B cell (primary cell): ENCODE measurements around the gene CALY. TPM values are rescaled to one million over a fixed set of nuclear protein-coding genes. Genes with fewer than 3 reads are reported as not detected.
A peak's percentile ranks its signal among the peaks of the same experiment; 100 is the strongest.

Experiments
- ATAC-seq: fragments of 200-7000 bp; cut with Tn5 transposase; one replicate; pipeline ENCODE4 v1.10.0; 2021; ENCODE audit warnings: low read depth, mild to moderate bottlenecking, moderate number of reproducible peaks, moderate library complexity
- CTCF ChIA-PET: fragments of 350-600 bp; sonication (Branson Sonifier 250); formaldehyde crosslinking; loops from one replicate; lab custom pipeline; 2021; ENCODE audit warnings: antibody characterized with exemption, inconsistent platforms; lab: Charles Lee
- POLR2A ChIA-PET: fragments of 350-600 bp; sonication (Branson Sonifier 250); formaldehyde crosslinking; loops from one replicate; lab custom pipeline; 2021; ENCODE audit warnings: antibody characterized with exemption; lab: Charles Lee
- DNase-seq: peaks from one replicate; pipeline ENCODE4 v3.0.0; 2013
- H2AFZ ChIP-seq: 2 replicates; pipeline ENCODE4 v1.6.1; 2012; ENCODE audit warnings: mild to moderate bottlenecking, low read depth, low read length; ENCODE audit not compliant: insufficient read depth, poor library complexity, severe bottlenecking
- H3K27ac ChIP-seq, 2 donors: 1 replicate in 1 of 2; 2 replicates in 1 of 2; pipeline ENCODE4 v1.5.1; 2012 to 2013; ENCODE audit warnings: low read length in 2 of 2, mild to moderate bottlenecking in 2 of 2, moderate library complexity in 1 of 2
- H3K27me3 ChIP-seq, 4 experiments: fragments of 200-600 bp in 1 of 4; sonication (generic) in 1 of 4; replicated peaks in 1 of 4; 1 replicate in 2 of 4; 2 replicates in 2 of 4; pipeline versions ENCODE4 v1.6.1 to v1.7.0; 2013 to 2016; ENCODE audit warnings: low read length in 3 of 4, mild to moderate bottlenecking in 2 of 4, mixed read lengths in 1 of 4, moderate library complexity in 1 of 4; ENCODE audit not compliant: insufficient read depth in 4 of 4, control insufficient read depth in 3 of 4; ENCODE audit errors: control extremely low read depth in 1 of 4
- H3K36me3 ChIP-seq, 2 experiments: replicated peaks in 1 of 2; 1 replicate in 1 of 2; 2 replicates in 1 of 2; pipeline versions ENCODE4 v1.6.1 to v1.7.1; 2013; ENCODE audit warnings: low read length in 1 of 2; ENCODE audit not compliant: insufficient read depth in 2 of 2, control insufficient read depth in 1 of 2; ENCODE audit errors: control extremely low read depth in 1 of 2, extremely low read depth in 1 of 2
- H3K4me1 ChIP-seq, 2 donors: fragments of 200-600 bp in 1 of 2; sonication (generic) in 1 of 2; 1 replicate in 1 of 2; 2 replicates in 1 of 2; pipeline versions ENCODE4 v1.5.1 to v1.6.1; 2013 to 2017; ENCODE audit warnings: low read length in 2 of 2; ENCODE audit not compliant: control insufficient read depth in 2 of 2, insufficient read depth in 2 of 2
- H3K4me2 ChIP-seq: replicated peaks from 2 replicates; pipeline ENCODE3; 2012; ENCODE audit warnings: mild to moderate bottlenecking, low read depth, low read length; ENCODE audit not compliant: poor library complexity, severe bottlenecking
- H3K4me3 ChIP-seq, 5 experiments: fragments of 200-600 bp in 1 of 5; sonication (generic) in 1 of 5; 1 replicate in 3 of 5; 2 replicates in 2 of 5; pipeline versions ENCODE4 v1.5.1 to v1.7.0; 2011 to 2016; ENCODE audit warnings: low read length in 4 of 5, mild to moderate bottlenecking in 4 of 5, low read depth in 2 of 5, control low read depth in 1 of 5, moderate library complexity in 1 of 5; ENCODE audit not compliant: insufficient read depth in 1 of 5; ENCODE audit errors: control extremely low read depth in 1 of 5, extremely low read depth in 1 of 5
- H3K79me2 ChIP-seq: fragments of 200-600 bp; sonication (generic); one replicate; pipeline ENCODE4 v1.6.0; 2016; ENCODE audit warnings: low read length; ENCODE audit not compliant: control insufficient read depth, insufficient read depth
- H3K9ac ChIP-seq: fragments of 200-600 bp; sonication (generic); 2 replicates; pipeline ENCODE4 v1.6.1; 2017; ENCODE audit warnings: mild to moderate bottlenecking, low read length, moderate library complexity
- H3K9me3 ChIP-seq, 3 donors: one replicate each; pipeline versions ENCODE4 v1.6.1 to v1.7.1; 2013; ENCODE audit warnings: low read length in 2 of 3; ENCODE audit not compliant: control insufficient read depth in 2 of 3, insufficient read depth in 1 of 3; ENCODE audit errors: control extremely low read depth in 1 of 3
- H4K20me1 ChIP-seq: 2 replicates; pipeline ENCODE4 v1.6.0; 2012; ENCODE audit warnings: mild to moderate bottlenecking, low read length; ENCODE audit not compliant: insufficient read depth, control insufficient read depth, poor library complexity, severe bottlenecking
- H3K27ac Mint-ChIP-seq: one replicate; pipeline ENCODE4 v1.8.0; 2021; ENCODE audit warnings: mixed read lengths
- H3K27me3 Mint-ChIP-seq: one replicate; pipeline ENCODE4 v1.8.0; 2021; ENCODE audit warnings: mixed read lengths
- H3K4me1 Mint-ChIP-seq: one replicate; pipeline ENCODE4 v1.8.0; 2021; ENCODE audit warnings: mixed read lengths
- H3K4me3 Mint-ChIP-seq: one replicate; pipeline ENCODE4 v1.8.0; 2021; ENCODE audit warnings: mixed read lengths
- H3K9me3 Mint-ChIP-seq: one replicate; pipeline ENCODE4 v1.8.0; 2022; ENCODE audit warnings: mixed read lengths; ENCODE audit not compliant: insufficient read depth
- CTCF ChIP-seq: fragments of 200-600 bp; IDR thresholded peaks from one replicate; pipeline ENCODE4 v1.8.0; 2022; ENCODE audit warnings: antibody characterized with exemption, mild to moderate bottlenecking
- EZH2 ChIP-seq: IDR thresholded peaks from 2 replicates; pipeline ENCODE4 v1.6.1; 2012; ENCODE audit warnings: borderline replicate concordance, low read depth, mild to moderate bottlenecking, moderate library complexity, low read length; ENCODE audit not compliant: insufficient read depth, poor library complexity, severe bottlenecking
- WGBS: methylation state at CpG from one replicate; pipeline ENCODE4 v1.1.5; 2013; ENCODE audit warnings: missing lambda C conversion rate; ENCODE audit not compliant: insufficient coverage; 5-methylcytosine and 5-hydroxymethylcytosine counted together
- intact Hi-C: fragments of 100-400 bp; cut with micrococcal nuclease; formaldehyde crosslinking; loops from one replicate; pipeline ENCODE4 v1.10.0; 2022
- polyA plus RNA-seq: library from polyadenylated mRNA; depleted of rRNA; stranded (reverse); fragments of >200 nt; gene quantifications from 2 replicates; pipeline ENCODE4 v1.2.3, GENCODE V29; 2012
- total RNA-seq, 2 donors: library from RNA; stranded (reverse); fragments of 120-200 nt in 1 of 2; gene quantifications; 1 replicate in 1 of 2; 2 replicates in 1 of 2; pipeline versions ENCODE4 v1.2.3 to v1.2.4, GENCODE V29; 2013 to 2022

Gene CALY
- total and polyA plus RNA-seq, 2 donors (not counting 1 experiment from before 2014, with no cell fraction given): 0.21 TPM; not detected in 1

GRCh38 chr10:133357285-133358161 lies 20.8 kb upstream of the CALY start, which contains the start of gene FUOM:
Gene FUOM, minus strand, starts transcription at chr10:133358019. Its CDS starts 12 bp downstream, at chr10:133358007.
- CTCF ChIA-PET: interaction anchor here (1.0 to 3.6 kb wide), 3 partner anchors 28 to 36 kb away, joined by 3 to 18 read pairs (median 5); partner anchors contain the start of gene MTG1

More at GRCh38 chr10:133357285-133358161, 20.8 kb upstream of the CALY start, which contains the start of gene FUOM:
- peaks cover 24% of the 10 kb centered on the region for H3K79me2 ChIP-seq
- H3K36me3 ChIP-seq: peaks cover 0 to 7% of the 10 kb centered on the region in 2 experiments
- H3K4me3 ChIP-seq: peak within 1 kb of the TSS in 4 of 5 experiments; percentile 57 to 87 (median 68)
- Mint-ChIP-seq H3K4me1 (peaks cover 32% of the 10 kb centered on the region), H3K9me3 (no peaks in the 10 kb centered on the region), H3K4me3 (peak within 1 kb of the TSS; percentile 80), H3K27ac (peak within 1 kb of the TSS; percentile 26), H3K27me3 (no peaks in the 10 kb centered on the region)
- peaks cover 0 to 17% (median 0%) of the 10 kb centered on the region in 3 donors for H3K9me3 ChIP-seq
- H3K9ac ChIP-seq: peak within 1 kb of the TSS; percentile 85
- POLR2A ChIA-PET: interaction anchor here (1.0 to 1.7 kb wide), 3 partner anchors 16 to 34 kb away, joined by 3 to 11 read pairs (median 5); partner anchors contain the start of gene ECHS1
- peak; percentile 85 for ATAC-seq
- peak; percentile 89 for DNase-seq
- peaks cover 21% of the 10 kb centered on the region for H4K20me1 ChIP-seq
- TF ChIP-seq EZH2: no peak
- TF ChIP-seq CTCF: no peak
- intact Hi-C loops: loop anchor here (1.0 to 5.0 kb wide), 4 partner anchors 16 to 50 kb away; partner anchors contain the start of genes ECHS1, MTG1, TUBGCP2 and ZNF511
- WGBS: under 1% methylated on average over 65 of the region's 83 CpGs
- H3K27ac ChIP-seq: peak within 1 kb of the TSS in 1 of 2 donors; percentile 71
- H2AFZ ChIP-seq: peak within 1 kb of the TSS; percentile 95
- H3K4me2 ChIP-seq: peak within 1 kb of the TSS; percentile 99
- no peaks in the 10 kb centered on the region for H3K27me3 ChIP-seq
- peaks cover 20 to 39% of the 10 kb centered on the region in 2 donors for H3K4me1 ChIP-seq
